ENCODE results near the gene ZNF417.

ZNF417 gene

DNA sequence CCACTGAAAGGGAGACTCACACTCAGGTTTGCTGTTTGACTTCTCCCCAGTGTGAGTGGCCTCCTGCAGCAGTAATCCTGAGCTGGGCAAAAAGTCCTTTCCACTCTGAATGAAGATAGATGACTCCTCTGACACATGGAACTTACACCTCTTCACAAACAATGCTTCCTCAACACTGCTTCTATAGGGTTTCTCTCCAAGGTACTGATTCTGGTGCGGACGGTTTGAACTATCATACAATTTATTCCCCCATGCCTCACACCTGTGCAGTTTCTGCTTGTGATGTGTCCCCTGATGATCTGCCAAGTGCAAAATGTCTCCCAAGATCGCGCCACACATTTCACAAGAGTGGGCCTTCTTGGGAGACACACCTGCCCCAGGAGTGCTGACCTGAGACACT, 11.2 kb upstream of the ZNF417 start:
- Histone ChIP-seq H3K4me2 (ENCODE audit: insufficient read depth, low read length) (no peak overlapping the region), H2AFZ (ENCODE audit: low read depth, low read length) (no peak overlapping the region), H3K36me3 (ENCODE audit: insufficient read depth, low read length) (no peaks in the 10 kb centered on the region), H3K9me3 (ENCODE audit: insufficient read depth, low read length, severe bottlenecking) (no peaks in the 10 kb centered on the region), H3K27me3 (ENCODE audit: insufficient read depth, low read length, poor library complexity) (no peaks in the 10 kb centered on the region), H3K27ac (ENCODE audit: low read length) (no peak overlapping the region), H4K20me1 (ENCODE audit: insufficient read depth, low read length) (no peaks in the 10 kb centered on the region), H3K79me2 (ENCODE audit: insufficient read depth, low read length) (no peaks in the 10 kb centered on the region), H3K4me3 (ENCODE audit: low read depth in 1 of 2, low read length in 2 of 2) (no peak overlapping the region), H3K9ac (ENCODE audit: low read depth, low read length) (no peak overlapping the region), H3K4me1 (ENCODE audit: insufficient read depth, low read length) (peaks cover 8% of the 10 kb centered on the region)
- TF ChIP-seq EZH2 (IDR thresholded peaks at IDR 0.05; ENCODE audit: borderline replicate concordance, low read depth, low read length, severe bottlenecking): no peak
- ATAC-seq (ENCODE audit: insufficient read depth, low read depth) (no peak), DNase-seq (no peak)

DNA sequence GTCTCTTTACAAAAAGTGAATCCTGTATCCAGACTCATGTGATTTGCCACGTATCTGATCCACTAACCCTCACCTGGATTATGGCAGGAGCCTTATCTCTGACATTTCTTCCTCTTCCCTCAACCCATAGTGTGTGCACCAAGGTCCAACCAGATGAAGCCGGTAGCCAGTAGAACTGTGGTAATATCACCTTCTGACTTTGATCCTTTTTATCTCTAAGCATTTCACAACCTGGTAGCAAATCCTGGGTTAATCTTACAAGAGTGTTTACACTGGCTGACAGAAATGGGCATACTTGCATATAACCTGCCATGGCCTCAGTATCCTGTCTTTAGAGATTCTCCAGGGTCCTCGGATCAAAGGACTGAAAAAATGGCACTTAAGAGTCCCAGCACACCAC, 1.9 kb downstream of the ZNF417 start:
- Histone ChIP-seq H3K36me3 (ENCODE audit: insufficient read depth, low read length) (peaks cover 36% of the 10 kb centered on the region), H3K27ac (ENCODE audit: low read length) (no peak overlapping the region), H3K4me2 (ENCODE audit: insufficient read depth, low read length) (peak overlapping the region; percentile 90), H3K9ac (ENCODE audit: low read depth, low read length) (0 out of 2 replicates have a peak overlapping the region, but pooled peaks have one; percentile 88), H4K20me1 (ENCODE audit: insufficient read depth, low read length) (peaks cover 6% of the 10 kb centered on the region; the same call in 1 of the 2 replicates), H3K79me2 (ENCODE audit: insufficient read depth, low read length) (peaks cover 54% of the 10 kb centered on the region), H3K4me1 (ENCODE audit: insufficient read depth, low read length) (peaks cover 27% of the 10 kb centered on the region), H3K9me3 (ENCODE audit: insufficient read depth, low read length, severe bottlenecking) (no peaks in the 10 kb centered on the region), H2AFZ (ENCODE audit: low read depth, low read length) (no peak overlapping the region), H3K27me3 (ENCODE audit: insufficient read depth, low read length, poor library complexity) (no peaks in the 10 kb centered on the region), H3K4me3 (ENCODE audit: low read depth in 1 of 2, low read length in 2 of 2) (peak overlapping the region in 1 of 2 experiments; percentile 91; a peak in 2 of 4 replicates)
- DNase-seq (no peak), ATAC-seq (ENCODE audit: insufficient read depth, low read depth) (no peak)
- TF ChIP-seq EZH2 (IDR thresholded peaks at IDR 0.05; ENCODE audit: borderline replicate concordance, low read depth, low read length, severe bottlenecking): no peak
- TF ChIP-seq, protein P1, sequence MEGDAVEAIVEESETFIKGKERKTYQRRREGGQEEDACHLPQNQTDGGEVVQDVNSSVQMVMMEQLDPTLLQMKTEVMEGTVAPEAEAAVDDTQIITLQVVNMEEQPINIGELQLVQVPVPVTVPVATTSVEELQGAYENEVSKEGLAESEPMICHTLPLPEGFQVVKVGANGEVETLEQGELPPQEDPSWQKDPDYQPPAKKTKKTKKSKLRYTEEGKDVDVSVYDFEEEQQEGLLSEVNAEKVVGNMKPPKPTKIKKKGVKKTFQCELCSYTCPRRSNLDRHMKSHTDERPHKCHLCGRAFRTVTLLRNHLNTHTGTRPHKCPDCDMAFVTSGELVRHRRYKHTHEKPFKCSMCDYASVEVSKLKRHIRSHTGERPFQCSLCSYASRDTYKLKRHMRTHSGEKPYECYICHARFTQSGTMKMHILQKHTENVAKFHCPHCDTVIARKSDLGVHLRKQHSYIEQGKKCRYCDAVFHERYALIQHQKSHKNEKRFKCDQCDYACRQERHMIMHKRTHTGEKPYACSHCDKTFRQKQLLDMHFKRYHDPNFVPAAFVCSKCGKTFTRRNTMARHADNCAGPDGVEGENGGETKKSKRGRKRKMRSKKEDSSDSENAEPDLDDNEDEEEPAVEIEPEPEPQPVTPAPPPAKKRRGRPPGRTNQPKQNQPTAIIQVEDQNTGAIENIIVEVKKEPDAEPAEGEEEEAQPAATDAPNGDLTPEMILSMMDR (IDR thresholded peaks at IDR 0.05; ENCODE audit: borderline replicate concordance, extremely low read depth, low read length, poor library complexity, severe bottlenecking): no peak

DNA sequence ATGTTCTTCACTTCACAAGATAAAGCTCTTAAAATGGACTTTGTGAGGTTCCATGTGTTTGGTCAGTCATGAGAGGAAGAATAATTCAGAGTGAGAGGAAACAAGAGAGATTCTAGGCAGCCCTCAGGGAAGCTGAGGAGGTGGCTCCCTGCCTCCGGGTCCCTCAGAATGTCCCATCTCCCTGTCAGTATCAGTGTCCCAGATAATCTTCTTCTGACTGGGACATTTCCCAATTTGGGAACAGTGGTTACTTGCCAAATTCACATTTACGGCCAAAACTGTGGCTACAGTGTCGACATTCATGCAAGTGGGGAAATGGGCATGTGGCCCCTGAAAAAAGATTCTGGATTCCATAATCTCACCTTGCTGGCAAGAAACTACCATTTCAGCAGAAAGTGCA, 9.0 kb downstream of the ZNF417 start:
- no peak for DNase-seq
- Histone ChIP-seq H2AFZ (ENCODE audit: low read depth, low read length) (no peak overlapping the region), H3K27me3 (ENCODE audit: insufficient read depth, low read length, poor library complexity) (no peaks in the 10 kb centered on the region), H3K79me2 (ENCODE audit: insufficient read depth, low read length) (peaks cover 26% of the 10 kb centered on the region), H3K9ac (ENCODE audit: low read depth, low read length) (no peak overlapping the region), H4K20me1 (ENCODE audit: insufficient read depth, low read length) (peaks cover 3% of the 10 kb centered on the region; the same call in 1 of the 2 replicates), H3K4me1 (ENCODE audit: insufficient read depth, low read length) (no peaks in the 10 kb centered on the region; the same call in 1 of the 2 replicates), H3K4me2 (ENCODE audit: insufficient read depth, low read length) (no peak overlapping the region), H3K36me3 (ENCODE audit: insufficient read depth, low read length) (peaks cover 40% of the 10 kb centered on the region), H3K27ac (ENCODE audit: low read length) (no peak overlapping the region), H3K9me3 (ENCODE audit: insufficient read depth, low read length, severe bottlenecking) (no peaks in the 10 kb centered on the region), H3K4me3 (ENCODE audit: low read depth in 1 of 2, low read length in 2 of 2) (no peak overlapping the region)
- no peak for ATAC-seq (ENCODE audit: insufficient read depth, low read depth)
- TF ChIP-seq, protein P1 (IDR thresholded peaks at IDR 0.05; ENCODE audit: borderline replicate concordance, extremely low read depth, low read length, poor library complexity, severe bottlenecking): no peak
- TF ChIP-seq EZH2 (IDR thresholded peaks at IDR 0.05; ENCODE audit: borderline replicate concordance, low read depth, low read length, severe bottlenecking): no peak

DNA sequence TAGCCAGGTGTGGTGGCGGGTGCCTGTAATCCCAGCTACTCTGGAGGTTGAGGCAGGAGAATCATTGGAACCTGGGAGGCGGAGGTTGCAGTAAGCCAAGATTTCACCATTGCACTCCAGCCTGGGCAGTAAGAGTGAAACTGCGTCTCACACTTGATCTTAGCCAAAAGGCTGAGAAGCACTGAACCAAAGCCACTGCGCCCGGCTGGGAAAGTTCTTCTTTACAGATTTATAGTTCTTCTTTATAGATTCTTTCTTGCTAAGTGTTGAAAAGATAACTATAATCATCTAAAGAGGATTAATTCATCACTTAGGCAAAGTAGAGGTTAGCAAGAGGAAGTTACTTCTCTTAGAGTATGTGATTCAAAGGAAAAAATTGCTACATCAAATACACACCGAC, 11.1 kb downstream of the ZNF417 start:
- no peaks in the 10 kb centered on the region for H3K4me1 ChIP-seq (ENCODE audit: insufficient read depth, low read length)
- H3K4me3 ChIP-seq (ENCODE audit: low read depth in 1 of 2, low read length in 2 of 2): no peak overlapping the region
- H3K79me2 ChIP-seq (ENCODE audit: insufficient read depth, low read length): peaks cover 9% of the 10 kb centered on the region; the same call in 1 of the 2 replicates
- H3K9ac ChIP-seq (ENCODE audit: low read depth, low read length): no peak overlapping the region
- DNase-seq: no peak
- H2AFZ ChIP-seq (ENCODE audit: low read depth, low read length): no peak overlapping the region
- H3K36me3 ChIP-seq (ENCODE audit: insufficient read depth, low read length): peaks cover 21% of the 10 kb centered on the region
- H4K20me1 ChIP-seq (ENCODE audit: insufficient read depth, low read length): no peaks in the 10 kb centered on the region
- TF ChIP-seq EZH2 (IDR thresholded peaks at IDR 0.05; ENCODE audit: borderline replicate concordance, low read depth, low read length, severe bottlenecking): no peak
- TF ChIP-seq, protein P1 (IDR thresholded peaks at IDR 0.05; ENCODE audit: borderline replicate concordance, extremely low read depth, low read length, poor library complexity, severe bottlenecking): no peak
- no peaks in the 10 kb centered on the region for H3K9me3 ChIP-seq (ENCODE audit: insufficient read depth, low read length, severe bottlenecking)
- no peak for ATAC-seq (ENCODE audit: insufficient read depth, low read depth)
- H3K27ac ChIP-seq (ENCODE audit: low read length): no peak overlapping the region
- H3K27me3 ChIP-seq (ENCODE audit: insufficient read depth, low read length, poor library complexity): no peaks in the 10 kb centered on the region
- no peak overlapping the region for H3K4me2 ChIP-seq (ENCODE audit: insufficient read depth, low read length)

Measured in DND-41 (cell line).